ENCODE data around the gene UTY. TPM values are rescaled to one million over a fixed set of nuclear protein-coding genes. Genes with fewer than 3 reads are reported as not detected.

UTY gene
- total RNA-seq, 2 experiments from 2014 or later: 35.8 to 36.7 TPM

GRCh38 chrY:13362662-13363061 lies 117.2 kb downstream of the UTY start:
- no peaks in the 10 kb centered on the region for H3K9me3 ChIP-seq (ENCODE audit: low read length)
- no peak overlapping the region for H2AFZ ChIP-seq (ENCODE audit: low read length)
- peak overlapping the region; percentile 25 for H3K27ac ChIP-seq (ENCODE audit: low read depth, low read length, poor library complexity, severe bottlenecking)
- H4K20me1 ChIP-seq (ENCODE audit: insufficient read depth, low read length): no peaks in the 10 kb centered on the region
- H3K4me2 ChIP-seq (ENCODE audit: low read length): no peak overlapping the region
- peaks cover 54% of the 10 kb centered on the region for H3K36me3 ChIP-seq (ENCODE audit: insufficient read depth, low read length)
- no peak for TF ChIP-seq CTCF (conservative IDR thresholded peaks at IDR 0.05; ENCODE audit: low read length)
- no peak for TF ChIP-seq EZH2phosphoT487 (IDR thresholded peaks at IDR 0.05; ENCODE audit: borderline replicate concordance, low read depth, low read length)
- DNase-seq (ENCODE audit: low spot score): no peak
- ChIA-PET POLR2A (interaction anchor here (0.6 to 0.7 kb wide), 2 partner anchors 15 to 1073 kb away, joined by 3 to 4 read pairs; no protein-coding TSS in a partner anchor), CTCF (ENCODE audit: unreplicated experiment) (no interaction called here)
- peaks cover 30% of the 10 kb centered on the region for H3K4me1 ChIP-seq (ENCODE audit: insufficient read depth, low read length, poor library complexity, severe bottlenecking)
- intact Hi-C loops (cut with micrococcal nuclease; ENCODE audit: unreplicated experiment): loop anchor here (10.0 kb wide), 1 partner anchor 112 kb away; no protein-coding TSS in a partner anchor
- H3K4me3 ChIP-seq (ENCODE audit: low read depth, low read length, poor library complexity, severe bottlenecking): no peak overlapping the region
- H3K9me2 ChIP-seq (ENCODE audit: insufficient read depth, low read length): no peaks in the 10 kb centered on the region
- BruUV-seq (replicated peaks): no TSS peak
- H3K79me2 ChIP-seq (ENCODE audit: insufficient read depth, low read depth, low read length): no peaks in the 10 kb centered on the region

DNA sequence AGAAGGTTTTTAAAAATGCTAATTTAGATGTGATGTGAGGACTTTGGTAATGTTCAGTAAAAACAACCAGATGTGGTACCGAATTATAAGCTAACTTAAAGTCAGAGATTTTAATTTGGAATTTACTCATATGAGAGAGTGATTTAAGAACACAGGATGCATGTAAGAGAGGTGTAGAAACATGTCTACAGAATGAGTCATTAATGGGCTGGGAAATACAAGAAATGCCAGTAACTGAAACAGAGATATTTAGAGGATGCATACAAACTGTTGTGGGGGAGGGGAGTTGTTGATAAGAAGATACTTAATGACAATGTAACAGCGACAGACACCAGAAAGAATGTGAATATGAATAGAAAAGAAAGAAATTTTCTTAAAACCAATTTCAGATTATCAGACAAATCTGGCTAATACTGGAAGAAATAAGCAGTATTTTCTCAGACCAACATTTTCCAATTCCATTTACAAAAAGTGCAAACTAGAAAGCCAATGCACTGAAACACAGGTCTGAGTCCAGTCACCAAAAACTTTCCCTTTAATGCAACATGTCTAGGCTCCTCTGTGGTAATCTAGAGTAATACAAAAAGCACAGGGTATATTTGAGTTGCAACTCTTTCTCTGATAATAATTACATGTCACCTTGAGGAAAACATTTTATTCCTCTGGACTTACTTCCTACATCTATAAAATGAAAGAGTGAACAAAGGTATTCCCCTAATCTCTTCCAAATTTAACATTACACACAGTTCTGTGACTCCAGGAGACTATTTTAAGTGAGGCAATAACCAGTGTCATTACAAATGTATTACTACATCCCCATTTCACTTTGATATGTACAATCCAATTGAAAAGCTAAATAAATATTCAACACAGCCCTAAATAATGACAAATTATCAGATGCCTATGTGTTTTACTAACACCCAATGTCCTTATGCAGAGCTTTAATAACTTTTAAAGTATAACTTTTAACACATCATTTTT lies 117.9 kb downstream of the UTY start:
- CTCF ChIA-PET (ENCODE audit: unreplicated experiment): no interaction called here
- no peak for DNase-seq (ENCODE audit: low spot score)

More for the DNA sequence above, 117.9 kb downstream of the UTY start:
- H3K79me2 ChIP-seq (ENCODE audit: insufficient read depth, low read depth, low read length): no peaks in the 10 kb centered on the region
- H3K9me3 ChIP-seq (ENCODE audit: low read length): no peaks in the 10 kb centered on the region
- no peak for TF ChIP-seq EZH2phosphoT487 (IDR thresholded peaks at IDR 0.05; ENCODE audit: borderline replicate concordance, low read depth, low read length)
- TF ChIP-seq CTCF (conservative IDR thresholded peaks at IDR 0.05; ENCODE audit: low read length): no peak
- H3K4me3 ChIP-seq (ENCODE audit: low read depth, low read length, poor library complexity, severe bottlenecking): no peak overlapping the region
- intact Hi-C loops (cut with micrococcal nuclease; ENCODE audit: unreplicated experiment): loop anchor here (10.0 kb wide), 1 partner anchor 113 kb away; no protein-coding TSS in a partner anchor
- H3K36me3 ChIP-seq (ENCODE audit: insufficient read depth, low read length): peaks cover 55% of the 10 kb centered on the region
- POLR2A ChIA-PET: interaction anchor here (0.6 to 0.7 kb wide), 2 partner anchors 14 to 1074 kb away, joined by 3 to 4 read pairs; no protein-coding TSS in a partner anchor
- H3K4me2 ChIP-seq (ENCODE audit: low read length): no peak overlapping the region
- H3K27ac ChIP-seq (ENCODE audit: low read depth, low read length, poor library complexity, severe bottlenecking): peak overlapping the region; percentile 25
- no peaks in the 10 kb centered on the region for H4K20me1 ChIP-seq (ENCODE audit: insufficient read depth, low read length)
- peaks cover 31% of the 10 kb centered on the region for H3K4me1 ChIP-seq (ENCODE audit: insufficient read depth, low read length, poor library complexity, severe bottlenecking)
- H3K9me2 ChIP-seq (ENCODE audit: insufficient read depth, low read length): no peaks in the 10 kb centered on the region
- BruUV-seq (replicated peaks): no TSS peak
- H2AFZ ChIP-seq (ENCODE audit: low read length): no peak overlapping the region

Data from OCI-LY7 (cell line).